Activated T-cell treated with anti-CD3 and anti-CD28 coated beads, Interleukin-2, amount 50 U/mL, for 72 hours (primary cell): Measurements from ENCODE around the gene MRPL32. TPM values are rescaled to one million over a fixed set of nuclear protein-coding genes. Genes with fewer than 3 reads are reported as not detected.

Source experiments
- ATAC-seq, 2 donors: fragments of 150-1000 bp; cut with Tn5 transposase; replicated peaks in 1 of 2; 2 replicates each; pipeline ENCODE4 v1.10.0; 2021; ENCODE audit warnings: moderate library complexity in 2 of 2, mild to moderate bottlenecking in 1 of 2
- DNase-seq, 2 donors: peaks; one replicate each; pipeline ENCODE4 v3.0.0; 2021 to 2022; ENCODE audit warnings: mixed read lengths in 1 of 2
- H3K27ac Mint-ChIP-seq: one replicate; pipeline ENCODE4 v1.8.0; 2022; ENCODE audit warnings: mild to moderate bottlenecking, moderate library complexity, mixed read lengths
- H3K27me3 Mint-ChIP-seq: one replicate; pipeline ENCODE4 v1.8.0; 2022; ENCODE audit warnings: low read depth, mixed read lengths
- H3K36me3 Mint-ChIP-seq, 2 donors: one replicate each; pipeline ENCODE4 v1.8.0; 2022; ENCODE audit warnings: mixed read lengths in 2 of 2, mild to moderate bottlenecking in 1 of 2; ENCODE audit not compliant: insufficient read depth in 2 of 2
- H3K4me1 Mint-ChIP-seq: one replicate; pipeline ENCODE4 v1.8.0; 2022; ENCODE audit warnings: low read depth, mixed read lengths
- H3K4me3 Mint-ChIP-seq, 2 donors: one replicate each; pipeline ENCODE4 v1.8.0; 2022; ENCODE audit warnings: mild to moderate bottlenecking in 2 of 2, mixed read lengths in 2 of 2, moderate library complexity in 2 of 2
- H3K9me3 Mint-ChIP-seq, 2 donors: one replicate each; pipeline ENCODE4 v1.8.0; 2022; ENCODE audit warnings: mixed read lengths in 2 of 2
- total RNA-seq, 2 donors: library from RNA; stranded (reverse); gene quantifications; one replicate each; pipeline ENCODE4 v1.2.3, GENCODE V29; 2022

Gene MRPL32
- total RNA-seq, 2 donors from 2014 or later, result 64.5 to 66.6 TPM

DNA sequence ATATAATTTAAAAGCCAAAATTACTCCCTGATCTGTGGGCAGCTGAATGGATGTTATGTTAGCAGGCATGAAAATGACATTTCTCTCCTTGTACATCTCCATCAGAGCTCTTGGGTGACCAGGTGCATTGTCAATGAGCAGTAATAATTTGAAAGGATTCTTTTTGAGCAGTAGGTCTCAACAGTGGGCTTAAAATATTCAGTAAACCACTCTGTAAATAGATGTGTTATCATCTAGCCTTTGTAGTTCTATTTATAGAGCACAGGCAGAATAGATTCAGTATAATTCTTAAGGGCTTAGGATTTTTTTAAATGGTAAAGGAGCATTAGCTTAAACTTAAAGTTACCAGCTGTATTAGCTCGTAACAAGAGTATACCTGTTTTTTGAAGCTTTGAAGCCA lies 52.0 kb downstream of the MRPL32 start:
- H3K27ac Mint-ChIP-seq, result no peak overlapping the region
- peaks cover 39% of the 10 kb centered on the region for H3K27me3 Mint-ChIP-seq
- peaks cover 2 to 3% of the 10 kb centered on the region in 2 donors for H3K9me3 Mint-ChIP-seq
- DNase-seq (no peak), ATAC-seq (no peak)
- no peaks in the 10 kb centered on the region for H3K4me1 Mint-ChIP-seq
- H3K4me3 Mint-ChIP-seq, result no peak overlapping the region
- H3K36me3 Mint-ChIP-seq, result no peaks in the 10 kb centered on the region

DNA sequence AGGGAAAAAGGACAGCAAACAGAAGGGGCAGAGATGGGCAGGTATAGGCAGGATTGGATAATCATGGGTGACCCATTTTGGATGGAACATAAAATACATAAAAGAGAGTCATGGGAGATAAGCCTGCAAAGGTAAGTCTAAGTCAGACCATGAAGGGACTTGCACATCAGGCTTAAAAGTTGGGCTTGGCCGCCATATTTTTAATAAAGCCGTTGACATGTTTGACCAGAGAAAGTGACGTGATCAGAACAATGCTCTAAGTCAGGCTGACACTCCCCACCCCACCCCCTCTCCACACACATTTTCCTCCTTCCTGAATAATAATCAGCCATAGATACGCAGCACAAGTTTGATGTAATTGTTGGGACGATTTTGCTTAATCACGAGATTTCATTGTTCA lies 54.0 kb downstream of the MRPL32 start:
- DNase-seq, result no peak
- no peak overlapping the region for H3K27ac Mint-ChIP-seq

DNA sequence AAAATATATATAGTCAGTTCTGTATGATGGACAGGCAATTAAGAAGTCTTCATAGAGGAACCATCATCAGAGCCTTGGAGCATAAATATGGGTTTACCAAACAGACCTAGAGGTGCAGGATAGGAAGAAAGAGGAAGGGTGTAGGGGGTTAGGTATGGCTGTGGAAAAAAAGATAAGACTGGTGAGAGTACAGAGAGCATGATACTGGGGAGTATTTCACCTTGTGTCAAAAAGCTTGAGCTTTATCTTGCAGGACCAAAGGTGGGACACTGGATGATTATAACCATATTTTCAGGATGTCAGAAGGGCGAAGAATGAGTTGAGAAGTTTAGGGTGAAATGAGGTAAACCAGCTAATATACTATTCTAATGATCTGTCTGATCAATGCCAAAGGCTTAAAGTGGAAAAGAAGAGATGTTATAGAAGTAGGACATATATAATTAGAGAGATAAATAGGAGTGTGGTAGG lies 54.6 kb downstream of the MRPL32 start:
- DNase-seq, result no peak
- Mint-ChIP-seq H3K27me3 (peaks cover 33% of the 10 kb centered on the region), H3K4me1 (no peaks in the 10 kb centered on the region), H3K27ac (no peak overlapping the region), H3K9me3 (peaks cover 2 to 3% of the 10 kb centered on the region in 2 donors), H3K36me3 (no peaks in the 10 kb centered on the region), H3K4me3 (no peak overlapping the region)
- ATAC-seq, result no peak

More for the DNA sequence above, 54.0 kb downstream of the MRPL32 start:
- H3K4me3 Mint-ChIP-seq, result no peak overlapping the region
- no peaks in the 10 kb centered on the region for H3K36me3 Mint-ChIP-seq
- H3K27me3 Mint-ChIP-seq, result peaks cover 29% of the 10 kb centered on the region
- peaks cover 2 to 3% of the 10 kb centered on the region in 2 donors for H3K9me3 Mint-ChIP-seq
- ATAC-seq, result no peak
- no peaks in the 10 kb centered on the region for H3K4me1 Mint-ChIP-seq

Other genes with a start within 250 kb of the MRPL32 start
- 1 to 10 TPM; 3.5 to 5.1 TPM for gene C7orf25, start 20.3 kb upstream of the MRPL32 start, total RNA-seq
- 100 to 1,000 TPM; 107 to 124 TPM for gene PSMA2, start 202 bp upstream of the MRPL32 start, total RNA-seq
- gene HECW1, start 180.3 kb downstream of the MRPL32 start, total RNA-seq, result not detected